Measurements from ENCODE around the gene TRIM62. TPM values are rescaled to one million over a fixed set of nuclear protein-coding genes. Genes with fewer than 3 reads are reported as not detected.

The TRIM62 gene
- polyA plus RNA-seq, 1 experiment: 4.5 TPM

DNA sequence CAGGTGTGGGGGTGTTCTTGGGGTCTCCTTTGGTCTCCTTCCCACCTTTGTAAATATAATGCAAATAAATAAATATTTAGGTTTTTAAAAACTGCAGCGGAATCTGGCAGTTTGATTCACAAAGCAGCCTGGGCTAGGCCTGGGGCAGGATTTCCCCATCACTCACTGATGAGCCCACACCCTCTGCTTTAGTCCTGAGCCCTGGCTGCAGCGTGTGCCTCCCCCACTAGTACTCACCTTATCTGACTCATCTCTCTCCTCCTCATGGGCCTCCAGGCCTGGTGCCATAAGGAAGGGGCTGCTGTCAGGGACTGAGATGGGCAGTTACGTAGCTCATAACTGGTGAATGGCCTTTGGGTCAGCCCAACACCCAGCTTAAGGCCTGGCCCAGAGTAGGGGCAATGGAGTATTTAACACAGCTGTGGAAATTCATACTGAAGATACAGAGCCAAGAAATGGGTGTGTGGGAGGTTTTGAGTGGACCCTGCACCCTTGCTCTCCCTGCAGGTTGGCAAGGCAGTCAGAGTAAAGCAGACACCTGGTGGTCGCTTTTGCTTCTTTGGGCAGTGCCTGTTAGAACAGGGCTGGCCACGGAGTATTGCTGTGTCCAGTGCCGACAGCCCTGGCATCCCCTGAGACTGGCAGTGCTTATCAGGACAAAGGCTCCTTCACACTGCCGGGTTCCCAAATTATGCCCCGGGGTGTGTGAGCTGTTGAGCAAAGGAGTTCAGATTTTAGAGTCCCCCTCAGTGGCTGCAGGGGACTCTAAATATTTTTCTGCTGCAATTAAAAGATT lies 61.2 kb downstream of the TRIM62 start:
- Histone ChIP-seq H3K27ac (ENCODE audit: low read depth, low read length) (no peak overlapping the region), H3K9me3 (ENCODE audit: control insufficient read depth, insufficient read depth, low read length) (no peaks in the 10 kb centered on the region), H3K27me3 (ENCODE audit: control insufficient read depth, insufficient read depth, low read length) (no peaks in the 10 kb centered on the region), H3K4me3 (ENCODE audit: low read depth, low read length) (no peak overlapping the region)
- TF ChIP-seq, protein P1, sequence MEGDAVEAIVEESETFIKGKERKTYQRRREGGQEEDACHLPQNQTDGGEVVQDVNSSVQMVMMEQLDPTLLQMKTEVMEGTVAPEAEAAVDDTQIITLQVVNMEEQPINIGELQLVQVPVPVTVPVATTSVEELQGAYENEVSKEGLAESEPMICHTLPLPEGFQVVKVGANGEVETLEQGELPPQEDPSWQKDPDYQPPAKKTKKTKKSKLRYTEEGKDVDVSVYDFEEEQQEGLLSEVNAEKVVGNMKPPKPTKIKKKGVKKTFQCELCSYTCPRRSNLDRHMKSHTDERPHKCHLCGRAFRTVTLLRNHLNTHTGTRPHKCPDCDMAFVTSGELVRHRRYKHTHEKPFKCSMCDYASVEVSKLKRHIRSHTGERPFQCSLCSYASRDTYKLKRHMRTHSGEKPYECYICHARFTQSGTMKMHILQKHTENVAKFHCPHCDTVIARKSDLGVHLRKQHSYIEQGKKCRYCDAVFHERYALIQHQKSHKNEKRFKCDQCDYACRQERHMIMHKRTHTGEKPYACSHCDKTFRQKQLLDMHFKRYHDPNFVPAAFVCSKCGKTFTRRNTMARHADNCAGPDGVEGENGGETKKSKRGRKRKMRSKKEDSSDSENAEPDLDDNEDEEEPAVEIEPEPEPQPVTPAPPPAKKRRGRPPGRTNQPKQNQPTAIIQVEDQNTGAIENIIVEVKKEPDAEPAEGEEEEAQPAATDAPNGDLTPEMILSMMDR (IDR thresholded peaks at IDR 0.05; ENCODE audit: low read depth, low read length): no peak
- CTCF ChIA-PET: interaction anchor here (0.6 to 1.3 kb wide), 3 partner anchors 25 to 122 kb away, joined by 3 to 5 read pairs (median 3); no protein-coding TSS in a partner anchor
- POLR2A ChIA-PET: interaction anchor here (1.0 kb wide), 1 partner anchor 61 kb away, joined by 3 read pairs; the partner anchor contains the start of gene TRIM62
- no peak for DNase-seq (ENCODE audit: low read depth, low spot score)

DNA sequence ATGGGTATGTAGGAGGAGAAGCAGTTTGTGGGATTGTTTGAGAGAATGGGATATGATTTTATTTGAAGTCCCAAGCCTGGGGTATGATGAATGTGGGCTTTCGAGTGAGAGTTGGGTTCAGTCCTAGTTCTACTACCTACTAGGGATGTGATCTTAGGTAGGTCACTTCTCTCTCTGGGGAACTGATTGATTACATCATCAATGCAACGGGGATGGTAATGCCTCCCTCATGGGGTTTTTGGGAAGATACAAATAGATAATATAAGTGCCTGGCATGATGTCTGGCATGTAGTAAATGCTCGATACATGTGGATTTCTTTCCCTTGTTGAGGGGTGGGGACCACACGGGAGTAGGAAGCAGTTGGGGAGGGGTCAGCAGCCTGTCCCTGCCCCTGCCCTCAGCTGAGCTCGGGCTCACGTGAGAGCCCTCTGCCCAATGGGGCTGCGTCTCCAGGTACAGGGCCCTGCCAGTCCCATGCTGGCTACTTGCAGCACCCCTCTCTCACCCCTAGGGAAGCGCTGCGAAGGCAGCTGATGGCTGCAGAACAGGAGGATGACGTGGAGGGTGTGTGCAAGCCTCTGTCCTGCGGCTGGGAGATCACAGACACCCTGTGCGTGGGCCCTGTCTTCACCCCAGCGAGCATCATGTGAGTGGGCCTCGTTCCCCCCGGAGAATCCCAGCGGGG lies 62.2 kb downstream of the TRIM62 start:
- ChIA-PET CTCF (interaction anchor here (0.8 to 1.3 kb wide), 3 partner anchors 24 to 61 kb away, joined by 3 read pairs; no protein-coding TSS in a partner anchor), POLR2A (no interaction called here)
- Histone ChIP-seq H3K4me3 (ENCODE audit: low read depth, low read length) (no peak overlapping the region), H3K27ac (ENCODE audit: low read depth, low read length) (no peak overlapping the region), H3K27me3 (ENCODE audit: control insufficient read depth, insufficient read depth, low read length) (no peaks in the 10 kb centered on the region), H3K9me3 (ENCODE audit: control insufficient read depth, insufficient read depth, low read length) (no peaks in the 10 kb centered on the region)
- TF ChIP-seq, protein P1 (IDR thresholded peaks at IDR 0.05; ENCODE audit: low read depth, low read length): peak; percentile 36; the same call in 1 of the 2 replicates
- no peak for DNase-seq (ENCODE audit: low read depth, low spot score)

DNA sequence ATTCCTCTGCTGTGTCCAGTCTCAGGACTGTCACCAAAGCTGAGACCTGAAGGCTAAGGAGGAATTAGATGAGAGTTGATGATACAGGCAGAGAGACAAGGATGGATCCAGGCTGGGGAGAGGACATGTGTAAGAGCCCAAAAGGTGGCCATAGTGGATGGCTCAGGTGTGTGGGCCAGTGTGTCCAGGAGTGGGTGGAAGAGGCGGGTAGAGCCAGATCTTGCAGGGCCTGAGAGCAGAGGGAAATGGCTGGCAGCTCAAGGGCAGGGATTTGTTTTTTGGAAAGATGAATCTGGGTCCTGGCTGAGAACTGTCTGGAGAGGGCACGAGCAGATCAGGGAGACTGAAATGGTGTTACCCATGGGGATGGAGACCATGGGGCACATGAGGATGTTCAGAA lies 62.8 kb downstream of the TRIM62 start:
- ChIA-PET POLR2A (no interaction called here), CTCF (interaction anchor here (4.9 kb wide), 1 partner anchor 8 kb away, joined by 39 read pairs; no protein-coding TSS in a partner anchor)
- TF ChIP-seq, protein P1 (IDR thresholded peaks at IDR 0.05; ENCODE audit: low read depth, low read length): no peak
- Histone ChIP-seq H3K27ac (ENCODE audit: low read depth, low read length) (no peak overlapping the region), H3K27me3 (ENCODE audit: control insufficient read depth, insufficient read depth, low read length) (no peaks in the 10 kb centered on the region), H3K4me3 (ENCODE audit: low read depth, low read length) (no peak overlapping the region), H3K9me3 (ENCODE audit: control insufficient read depth, insufficient read depth, low read length) (no peaks in the 10 kb centered on the region)
- no peak for DNase-seq (ENCODE audit: low read depth, low spot score)

DNA sequence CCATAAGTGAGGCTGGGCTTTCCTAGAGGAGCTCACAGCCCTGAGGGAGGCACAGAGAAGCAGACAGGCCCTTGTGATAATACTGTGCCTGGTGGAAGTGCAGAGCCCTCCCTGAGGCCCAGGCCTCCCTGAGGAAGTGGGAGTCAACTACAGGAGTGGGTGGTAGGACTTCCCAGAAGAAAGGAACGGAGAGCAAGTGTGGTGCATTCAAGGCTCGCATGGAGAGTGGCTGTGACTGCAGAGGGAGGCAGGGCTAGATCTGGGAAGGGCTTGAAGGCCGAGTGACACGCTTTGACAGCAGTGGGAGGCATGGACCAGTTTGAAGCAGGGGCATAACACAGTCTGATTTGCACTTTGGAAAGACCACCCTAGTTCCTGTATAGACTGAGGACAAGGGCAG lies 63.6 kb downstream of the TRIM62 start:
- POLR2A ChIA-PET: no interaction called here

More for the DNA sequence above, 63.6 kb downstream of the TRIM62 start:
- DNase-seq (ENCODE audit: low read depth, low spot score): no peak
- CTCF ChIA-PET: interaction anchor here (1.1 to 4.9 kb wide), 2 partner anchors 9 to 185 kb away, joined by 3 to 39 read pairs; no protein-coding TSS in a partner anchor
- no peaks in the 10 kb centered on the region for H3K27me3 ChIP-seq (ENCODE audit: control insufficient read depth, insufficient read depth, low read length)
- no peaks in the 10 kb centered on the region for H3K9me3 ChIP-seq (ENCODE audit: control insufficient read depth, insufficient read depth, low read length)
- no peak overlapping the region for H3K4me3 ChIP-seq (ENCODE audit: low read depth, low read length)
- no peak overlapping the region for H3K27ac ChIP-seq (ENCODE audit: low read depth, low read length)
- TF ChIP-seq, protein P1 (IDR thresholded peaks at IDR 0.05; ENCODE audit: low read depth, low read length): no peak
